Panc1 (cell line): ENCODE data around the gene AQP12B. TPM values are rescaled to one million over a fixed set of nuclear protein-coding genes. Genes with fewer than 3 reads are reported as not detected.

Experiments used
- ATAC-seq: fragments of 200-7000 bp; cut with Tn5 transposase; 2 replicates; pipeline ENCODE4 v1.9.1; 2020; ENCODE audit warnings: mild to moderate bottlenecking, moderate library complexity
- BruUV-seq: library from RNA; stranded (reverse); fragments of 400-500 nt; replicated peaks from 2 replicates; lab custom pipeline; 2021; lab: Mats Ljungman, UMichigan
- CTCF ChIA-PET: fragments of 300-600 bp; sonication (Branson Sonifier 250); formaldehyde crosslinking; loops from one replicate; lab custom pipeline; 2022; ENCODE audit warnings: antibody characterized with exemption; lab: Charles Lee
- POLR2A ChIA-PET: fragments of 300-600 bp; sonication (Branson Sonifier 250); formaldehyde crosslinking; loops from one replicate; lab custom pipeline; 2022; ENCODE audit warnings: antibody characterized with exemption; lab: Charles Lee
- DNase-seq: peaks from one replicate; pipeline ENCODE4 v3.0.0-alpha.2; 2010; ENCODE audit warnings: low read depth, low spot score
- H3K27ac ChIP-seq: 2 replicates; pipeline ENCODE4 v1.5.1; 2011; ENCODE audit warnings: mild to moderate bottlenecking, low read length, inconsistent platforms
- H3K27me3 ChIP-seq: fragments of 200-500 bp; sonication (Bioruptor generic); 2 replicates; pipeline ENCODE4 v1.6.0; 2014; ENCODE audit warnings: low read length, inconsistent platforms; ENCODE audit not compliant: control insufficient read depth, insufficient read depth
- H3K36me3 ChIP-seq: fragments of 200-500 bp; sonication (Bioruptor generic); 2 replicates; pipeline ENCODE4 v1.5.1; 2014; ENCODE audit warnings: inconsistent platforms, mild to moderate bottlenecking, low read length, moderate library complexity; ENCODE audit not compliant: control insufficient read depth, insufficient read depth
- H3K4me1 ChIP-seq: 2 replicates; pipeline ENCODE4 v1.5.1; 2011; ENCODE audit warnings: inconsistent platforms, mild to moderate bottlenecking, low read length, moderate library complexity; ENCODE audit not compliant: control insufficient read depth, insufficient read depth
- H3K4me3 ChIP-seq, 2 experiments: 2 replicates each; pipeline ENCODE4 v1.5.1; 2011 to 2012; ENCODE audit warnings: low read depth in 2 of 2, low read length in 2 of 2, mild to moderate bottlenecking in 2 of 2, inconsistent platforms in 1 of 2, moderate library complexity in 1 of 2
- H3K9me3 ChIP-seq: fragments of 200-500 bp; sonication (Bioruptor generic); 2 replicates; pipeline ENCODE4 v1.5.1; 2014; ENCODE audit warnings: low read depth, mild to moderate bottlenecking, inconsistent platforms, low read length, moderate library complexity; ENCODE audit not compliant: control insufficient read depth, insufficient read depth
- CTCF ChIP-seq: fragments of 450-650 bp; IDR thresholded peaks from 2 replicates; pipeline ENCODE4 v1.5.1; 2017; ENCODE audit warnings: mild to moderate bottlenecking
- POLR2AphosphoS5 ChIP-seq: IDR thresholded peaks from 2 replicates; pipeline ENCODE4 v1.6.1; 2012; ENCODE audit warnings: mild to moderate bottlenecking, low read depth, low read length, moderate library complexity
- REST ChIP-seq, 2 experiments: IDR thresholded peaks; 2 replicates each; pipeline ENCODE4 v1.6.1; 2011 to 2012; ENCODE audit warnings: low read depth in 2 of 2, control low read depth in 1 of 2, low read length in 1 of 2, mild to moderate bottlenecking in 1 of 2, moderate library complexity in 1 of 2; ENCODE audit not compliant: insufficient read depth in 1 of 2
- SIN3A ChIP-seq: IDR thresholded peaks from 2 replicates; pipeline ENCODE4 v1.6.1; 2012; ENCODE audit warnings: low read depth, mild to moderate bottlenecking, low read length, moderate library complexity, borderline replicate concordance; ENCODE audit not compliant: insufficient read depth
- TCF7L2 ChIP-seq: IDR thresholded peaks from 2 replicates; pipeline ENCODE4 v1.6.1; 2011; ENCODE audit warnings: mild to moderate bottlenecking, low read depth, low read length, inconsistent platforms
- in situ Hi-C: cut with HindIII; loops from 2 replicates; pipeline ENCODE4 v1.10.0; 2016; ENCODE audit warnings: low sequenced_read_pairs, low pct_unique_long_range_greater_than_20kb
- intact Hi-C: fragments of 100-400 bp; cut with micrococcal nuclease; formaldehyde crosslinking; loops from one replicate; pipeline ENCODE4 v1.10.0; 2022; ENCODE audit not compliant: unreplicated experiment
- total RNA-seq: library from RNA; stranded (reverse); gene quantifications from one replicate; pipeline ENCODE4 v1.2.1, GENCODE V29; 2021; ENCODE audit not compliant: unreplicated experiment

Gene AQP12B
- total RNA-seq, 1 experiment from 2014 or later: not detected

- no peaks in the 10 kb centered on the region for H3K36me3 ChIP-seq
- no peaks in the 10 kb centered on the region for H3K9me3 ChIP-seq
- CTCF ChIA-PET: no interaction called here
- no peaks in the 10 kb centered on the region for H3K4me1 ChIP-seq
- no peak for ATAC-seq
- TF ChIP-seq POLR2AphosphoS5 (no peak), REST (IDR thresholded peaks at IDR 0.05; ENCODE audit: insufficient read depth in 1 of 2, low read depth in 2 of 2, low read length in 1 of 2) (no peak), SIN3A (no peak), TCF7L2 (no peak), CTCF (no peak)
- DNase-seq: no peak
- no TSS peak for BruUV-seq
- H3K27ac ChIP-seq: no peak overlapping the region
- H3K4me3 ChIP-seq: no peak overlapping the region
- POLR2A ChIA-PET: no interaction called here
- H3K27me3 ChIP-seq: peaks cover 4% of the 10 kb centered on the region
- in situ Hi-C loops: no loop called here
- intact Hi-C loops: no loop called here
Measured at GRCh38 chr2:240644859-240645301, 37.8 kb downstream of the AQP12B start.

- intact Hi-C loops (no loop called here), in situ Hi-C loops (no loop called here)
- TF ChIP-seq POLR2AphosphoS5 (no peak), REST (IDR thresholded peaks at IDR 0.05; ENCODE audit: insufficient read depth in 1 of 2, low read depth in 2 of 2, low read length in 1 of 2) (no peak), CTCF (no peak), SIN3A (no peak), TCF7L2 (no peak)
- H3K4me3 ChIP-seq: no peak overlapping the region
- no peaks in the 10 kb centered on the region for H3K36me3 ChIP-seq
- H3K27ac ChIP-seq: no peak overlapping the region
- no peaks in the 10 kb centered on the region for H3K4me1 ChIP-seq
- H3K9me3 ChIP-seq: no peaks in the 10 kb centered on the region
- POLR2A ChIA-PET: no interaction called here
- CTCF ChIA-PET: interaction anchor here (0.5 kb wide), 1 partner anchor 379 kb away, joined by 7 read pairs; no protein-coding TSS in a partner anchor
- DNase-seq (no peak), ATAC-seq (no peak)
- no peaks in the 10 kb centered on the region; the same call in 1 of the 2 replicates for H3K27me3 ChIP-seq
- BruUV-seq: no TSS peak
Measured at GRCh38 chr2:240644171-240644651, 38.5 kb downstream of the AQP12B start.
